T-helper 1 cell (primary cell): ENCODE measurements around the gene MTCH2.

ENCODE experiments used
- DNase-seq, 5 donors: peaks; one replicate each; pipeline ENCODE4 v3.0.0-alpha.2; 2012 to 2020

MTCH2 gene

DNA sequence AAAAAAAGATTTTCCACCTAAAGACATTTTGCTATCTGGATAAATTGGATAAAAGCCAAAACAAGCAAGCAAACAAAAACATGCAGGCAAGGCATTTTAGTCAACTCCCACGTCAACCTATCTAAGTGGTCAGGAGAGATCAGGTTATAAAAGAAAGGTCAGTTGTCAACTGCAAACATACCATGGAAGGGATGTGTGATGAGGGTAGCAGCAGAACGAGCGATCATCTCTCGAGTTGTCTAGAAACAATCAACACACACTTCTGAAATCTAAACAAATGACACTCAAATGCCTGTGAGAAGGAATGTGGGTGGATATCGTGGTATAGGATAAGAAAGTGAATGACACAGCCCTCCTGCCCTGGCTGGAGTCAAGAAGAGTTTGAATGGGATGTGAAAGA lies 10.9 kb downstream of the MTCH2 start:
- no peak for DNase-seq

DNA sequence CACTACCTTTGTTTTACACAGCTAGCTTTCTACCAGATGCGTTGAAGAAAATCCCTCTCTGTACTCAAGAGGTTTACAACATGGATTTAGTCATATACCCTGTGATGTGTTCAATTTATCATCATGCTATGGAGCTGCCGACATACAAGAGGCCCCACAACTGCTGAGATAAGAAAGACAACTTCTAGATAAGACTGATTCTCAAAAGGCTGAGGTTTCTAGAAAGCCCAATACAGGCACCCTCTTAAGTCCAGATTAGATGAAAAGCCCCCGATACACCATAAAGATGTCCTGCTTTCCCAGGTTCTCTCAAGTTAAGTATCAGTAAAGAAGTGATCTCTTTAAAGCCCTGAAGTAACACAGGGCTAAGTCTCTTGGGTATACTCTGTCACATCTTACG lies 14.3 kb downstream of the MTCH2 start:
- no peak for DNase-seq

DNA sequence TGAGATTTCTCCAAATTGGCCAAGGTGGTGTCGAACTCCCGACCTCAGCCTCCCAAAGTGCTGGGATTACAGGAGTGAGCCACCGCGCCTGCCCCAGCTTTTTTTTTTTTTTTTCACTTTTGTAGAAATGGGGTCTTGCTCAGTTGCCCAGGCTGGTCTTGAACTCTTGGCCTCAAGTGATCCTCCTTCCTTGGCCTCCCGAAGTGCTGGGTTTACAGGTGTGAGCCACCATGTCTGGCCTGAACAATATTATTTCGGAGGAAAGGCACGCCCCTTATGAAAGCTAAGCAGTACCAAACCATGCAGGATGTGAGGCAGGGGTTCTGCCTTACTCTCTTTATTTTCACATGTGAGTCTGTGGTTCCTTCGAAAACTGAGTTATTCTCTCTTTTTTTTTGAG lies 16.1 kb downstream of the MTCH2 start:
- no peak for DNase-seq

DNA sequence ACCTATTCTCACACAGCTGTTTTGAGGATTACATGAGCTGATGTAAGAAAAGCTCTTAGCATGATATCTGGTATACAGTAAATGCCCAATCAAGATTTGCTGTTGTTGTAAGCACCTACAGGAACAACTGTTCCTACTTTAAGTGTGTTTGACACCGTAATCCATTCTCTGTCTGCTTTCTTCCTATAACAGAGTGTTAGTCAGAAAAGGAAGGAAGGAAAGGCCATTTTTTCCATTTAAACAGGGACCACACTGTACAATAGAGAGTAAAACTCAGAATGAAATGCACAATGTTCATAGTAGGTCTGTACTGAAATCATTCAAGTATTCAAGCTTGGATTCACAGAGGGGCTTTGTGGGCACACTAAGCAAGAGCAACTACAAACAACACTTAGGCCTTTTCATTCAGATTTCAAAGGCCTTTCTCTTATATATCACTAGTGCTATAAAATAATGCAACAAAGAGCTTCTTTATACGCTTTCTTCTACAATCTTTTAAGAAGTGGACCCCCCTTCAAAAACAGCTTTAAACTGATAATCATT lies 21.5 kb downstream of the MTCH2 start:
- DNase-seq: no peak

DNA sequence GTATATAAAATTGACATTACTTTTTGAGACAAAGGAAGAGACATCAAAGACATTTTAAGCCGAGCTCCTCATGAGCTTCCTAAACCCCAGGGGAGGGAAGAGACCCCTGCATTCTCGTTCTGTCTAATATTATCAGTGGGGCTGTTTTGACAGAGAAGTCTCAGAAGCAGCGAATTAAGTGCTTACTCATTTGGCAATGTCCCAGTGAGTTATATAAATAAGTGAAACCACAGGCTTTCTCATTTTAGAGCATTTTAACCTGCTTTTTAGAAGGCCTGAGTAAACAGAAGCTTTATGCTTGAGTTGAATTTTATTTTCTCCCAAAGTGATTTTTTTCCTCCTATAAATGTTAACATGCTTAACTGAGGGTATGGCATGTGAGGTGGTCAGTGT lies 24.9 kb downstream of the MTCH2 start:
- DNase-seq: no peak

DNA sequence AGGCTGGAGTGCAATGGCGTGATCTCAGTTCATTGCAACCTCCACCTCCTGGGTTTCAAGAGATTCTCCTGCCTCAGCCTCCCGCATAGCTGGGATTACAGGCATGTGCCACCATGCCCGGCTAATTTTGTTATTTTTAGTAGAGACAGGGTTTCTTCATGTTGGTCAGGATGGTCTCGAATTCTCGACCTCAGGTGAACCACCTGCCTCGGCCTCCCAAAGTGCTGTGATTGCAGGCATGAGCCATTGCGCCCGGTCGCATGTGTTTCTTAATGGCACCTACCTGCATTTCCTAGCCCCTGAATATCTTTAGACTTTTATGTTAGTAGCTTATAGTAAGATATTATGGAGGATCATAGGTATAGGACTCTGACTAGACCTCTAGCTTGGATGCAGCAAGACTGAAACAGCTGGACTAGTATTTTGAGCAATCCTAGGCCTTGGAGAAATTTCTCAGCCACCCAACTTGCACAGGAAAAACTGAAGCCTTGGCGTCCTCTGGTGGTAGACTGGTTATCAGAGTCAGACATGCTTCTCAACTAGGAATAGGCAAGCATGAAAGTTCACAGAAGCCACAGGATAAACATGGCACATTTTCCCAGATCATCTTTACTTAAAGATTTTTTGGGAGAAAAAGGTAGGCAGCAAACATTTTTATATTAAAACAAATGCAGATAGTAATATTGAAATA lies 25.5 kb downstream of the MTCH2 start:
- DNase-seq: peak in 1 of 5 donors; percentile 13

DNA sequence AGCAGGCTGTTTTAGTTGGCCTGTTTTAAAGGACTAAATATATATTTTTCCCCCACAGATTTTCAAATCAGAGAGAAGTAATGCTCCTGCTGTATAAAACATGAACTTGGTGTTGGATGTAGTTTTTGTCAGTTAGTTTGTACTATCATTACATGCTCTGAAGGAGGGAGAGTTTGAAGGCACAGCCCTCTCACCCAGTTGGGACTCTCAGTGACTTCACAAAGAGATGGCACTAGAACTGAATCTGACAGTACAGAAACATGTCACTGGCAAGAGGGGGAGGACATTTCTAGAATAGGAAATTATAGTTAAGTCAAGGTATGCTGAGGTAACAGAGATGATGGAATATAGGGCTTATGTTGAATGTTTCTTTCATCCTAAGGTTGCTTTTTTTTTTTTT lies 27.1 kb downstream of the MTCH2 start:
- DNase-seq: no peak

DNA sequence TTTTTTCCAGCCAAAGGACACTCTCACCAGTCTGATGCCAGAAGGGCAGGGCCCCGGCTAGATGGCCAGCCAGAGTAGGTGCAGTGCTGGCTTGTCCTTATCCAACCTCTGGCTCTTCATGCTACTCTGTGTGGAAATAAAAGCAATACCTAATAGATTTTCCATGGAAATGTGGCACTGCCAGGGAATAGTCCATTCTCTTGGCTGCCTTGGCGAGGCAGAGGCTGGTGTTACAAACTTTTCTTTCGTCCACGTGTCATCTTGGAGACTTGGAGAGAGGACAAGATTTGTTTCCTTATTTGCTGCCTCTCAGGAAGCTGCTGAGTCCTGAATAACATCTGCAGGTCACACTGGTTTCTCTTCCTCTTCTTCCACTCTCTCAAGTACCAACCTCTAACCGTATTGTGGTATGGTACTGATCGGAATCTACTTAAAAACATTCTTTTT lies 31.0 kb downstream of the MTCH2 start:
- no peak for DNase-seq

DNA sequence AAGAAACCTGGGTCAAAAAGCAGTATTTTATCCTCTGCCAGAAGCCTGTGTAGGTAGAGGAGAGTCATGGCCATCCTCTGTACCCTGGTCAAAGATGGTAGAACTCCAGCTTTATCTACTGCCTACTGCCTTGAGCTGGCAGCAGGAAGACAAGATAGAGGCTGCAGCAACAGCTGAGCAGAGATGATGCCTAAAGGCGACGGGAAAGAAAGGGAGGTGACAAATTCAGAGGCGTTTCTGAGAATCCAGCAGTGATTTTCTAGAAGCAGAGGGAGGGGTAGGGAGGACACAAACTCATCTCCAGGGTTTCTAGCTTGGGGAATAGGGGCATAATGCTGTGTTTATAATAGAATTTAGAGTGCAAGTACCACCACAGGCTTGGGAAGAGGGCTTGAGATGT lies 32.7 kb downstream of the MTCH2 start:
- DNase-seq: peak in 1 of 5 donors; percentile 25

DNA sequence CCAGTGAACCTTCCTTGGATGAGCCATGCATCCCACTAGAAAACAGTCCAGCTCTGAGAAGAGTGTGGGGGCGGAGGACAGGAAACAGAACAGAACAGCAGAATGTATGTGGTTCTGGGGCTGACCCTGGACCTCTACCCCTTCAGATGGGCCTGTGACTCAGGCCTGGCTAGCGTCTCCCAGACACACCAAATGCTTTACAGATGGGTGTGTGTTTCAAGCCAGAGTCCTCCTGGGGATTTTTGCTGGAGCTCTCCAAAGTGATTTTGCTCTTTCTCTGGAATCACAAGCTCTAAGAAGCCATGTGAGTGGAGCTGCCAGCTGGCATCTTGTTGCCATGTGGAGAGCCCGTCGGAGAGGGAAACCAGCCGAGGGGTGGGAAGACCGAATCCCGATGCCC lies 35.0 kb downstream of the MTCH2 start:
- no peak for DNase-seq

DNA sequence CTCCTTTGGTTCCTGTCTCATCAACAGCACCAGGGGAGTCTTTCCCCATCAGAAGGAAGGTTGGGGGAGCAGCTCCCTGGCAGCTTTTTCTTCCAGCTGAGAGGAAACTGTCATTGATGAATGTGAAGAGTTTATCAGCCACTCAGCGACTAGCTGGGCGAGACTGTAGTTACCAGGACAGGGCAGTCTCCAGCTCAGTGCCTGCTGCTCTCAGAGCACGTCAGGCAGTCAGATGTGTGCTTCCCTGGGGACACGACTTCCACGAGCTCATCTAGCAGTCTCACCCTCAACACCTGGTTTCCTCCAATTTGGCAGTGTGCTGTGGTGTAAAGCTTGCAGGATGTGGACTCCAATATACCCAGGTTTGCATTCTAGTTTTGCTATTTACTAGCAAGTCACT lies 35.6 kb downstream of the MTCH2 start:
- DNase-seq: no peak

DNA sequence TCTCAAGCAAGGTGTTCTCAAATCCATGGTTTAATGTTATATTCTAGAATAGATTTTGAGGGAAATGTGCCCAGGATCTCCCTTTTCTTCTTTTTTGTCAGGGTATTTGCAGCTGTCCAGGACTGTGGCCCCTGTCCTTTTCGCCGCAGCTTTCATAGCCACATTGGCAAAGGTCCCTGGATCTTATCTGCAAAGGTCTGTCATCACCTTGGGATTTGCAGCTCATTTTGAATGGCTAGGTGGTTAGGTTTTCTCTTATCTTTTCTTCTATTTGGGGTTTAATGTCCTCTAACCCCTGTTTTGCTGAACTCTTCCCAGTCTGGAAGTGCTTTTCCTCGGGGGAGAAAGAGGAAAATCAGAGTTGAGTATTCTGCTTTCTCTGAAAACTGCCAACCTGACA lies 36.4 kb downstream of the MTCH2 start:
- DNase-seq: no peak

DNA sequence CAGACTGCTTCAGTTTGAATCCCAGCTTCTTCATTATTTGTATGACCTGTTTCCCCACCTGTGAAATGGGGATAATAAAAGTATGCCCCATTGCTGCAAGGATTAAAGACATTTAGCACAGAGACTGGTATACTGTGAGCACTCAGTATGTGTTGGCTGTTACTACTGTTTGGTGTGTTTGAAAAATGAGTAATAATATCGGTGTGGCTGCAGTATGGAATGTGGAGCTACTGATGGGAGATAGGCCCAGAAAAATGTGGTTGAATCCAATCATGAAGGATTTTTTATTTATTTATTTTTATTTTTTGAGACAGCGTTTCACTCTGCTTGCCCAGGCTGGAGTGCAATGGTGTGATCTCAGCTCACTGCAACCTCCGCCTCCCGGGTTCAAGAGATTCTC lies 39.1 kb downstream of the MTCH2 start:
- no peak for DNase-seq

DNA sequence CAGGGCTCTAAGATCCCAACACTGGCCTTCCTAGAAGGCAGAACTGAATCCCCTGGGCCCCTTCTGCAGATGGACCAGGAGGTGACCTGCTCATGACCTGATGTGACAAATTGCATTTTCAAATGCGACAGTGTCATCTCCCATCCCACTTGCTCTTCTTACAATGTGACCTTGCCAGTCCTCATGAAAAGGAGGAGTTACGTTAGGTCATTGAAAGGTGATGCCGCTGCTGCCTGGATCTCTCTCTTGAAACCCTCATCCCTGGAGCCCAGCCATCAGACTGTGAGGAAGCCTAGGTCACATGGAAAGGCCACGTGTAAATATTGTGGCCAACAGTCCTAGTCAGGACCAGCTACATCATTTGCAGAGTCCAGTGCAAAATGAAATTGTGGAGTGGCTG lies 42.5 kb downstream of the MTCH2 start:
- no peak for DNase-seq

DNA sequence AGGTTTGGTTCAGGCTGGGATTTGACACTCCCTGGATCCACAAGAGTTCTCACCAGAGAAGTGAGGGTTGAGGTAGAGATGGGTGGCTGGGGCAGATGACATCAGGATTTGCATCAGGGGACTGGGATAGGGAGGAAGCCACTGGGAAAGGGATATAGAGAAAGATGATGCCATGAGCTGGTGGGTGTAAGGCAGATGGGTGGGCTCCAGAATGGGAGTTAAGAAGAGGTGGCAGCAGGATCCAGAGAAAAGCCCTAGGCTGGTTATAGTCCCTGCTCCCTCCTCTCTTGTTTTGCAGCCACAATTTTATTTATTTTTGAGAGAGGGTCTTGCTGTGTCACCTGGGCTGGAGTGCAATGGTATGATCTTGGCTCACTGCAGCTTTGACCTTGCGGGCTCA lies 46.4 kb downstream of the MTCH2 start:
- DNase-seq: no peak

DNA sequence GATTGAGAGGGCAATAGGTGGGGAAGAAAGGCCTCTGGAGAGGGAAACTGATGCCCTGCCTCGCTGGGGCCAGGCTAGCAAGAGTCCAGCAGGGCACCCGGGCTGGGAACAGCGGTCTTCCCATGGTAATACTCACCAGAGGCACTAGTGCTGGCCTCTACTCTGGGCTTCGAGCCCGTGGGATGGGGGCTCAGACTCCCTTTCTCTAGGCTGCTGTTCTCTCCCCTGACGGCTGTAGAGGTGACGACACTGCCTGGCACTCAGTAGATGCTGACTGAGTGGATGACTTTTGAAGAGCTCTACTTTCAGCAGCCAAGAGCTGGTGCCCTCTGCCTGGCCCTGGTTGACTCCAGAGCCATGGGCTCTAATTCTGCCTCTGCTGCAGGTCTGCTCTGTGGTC lies 47.3 kb downstream of the MTCH2 start:
- no peak for DNase-seq

DNA sequence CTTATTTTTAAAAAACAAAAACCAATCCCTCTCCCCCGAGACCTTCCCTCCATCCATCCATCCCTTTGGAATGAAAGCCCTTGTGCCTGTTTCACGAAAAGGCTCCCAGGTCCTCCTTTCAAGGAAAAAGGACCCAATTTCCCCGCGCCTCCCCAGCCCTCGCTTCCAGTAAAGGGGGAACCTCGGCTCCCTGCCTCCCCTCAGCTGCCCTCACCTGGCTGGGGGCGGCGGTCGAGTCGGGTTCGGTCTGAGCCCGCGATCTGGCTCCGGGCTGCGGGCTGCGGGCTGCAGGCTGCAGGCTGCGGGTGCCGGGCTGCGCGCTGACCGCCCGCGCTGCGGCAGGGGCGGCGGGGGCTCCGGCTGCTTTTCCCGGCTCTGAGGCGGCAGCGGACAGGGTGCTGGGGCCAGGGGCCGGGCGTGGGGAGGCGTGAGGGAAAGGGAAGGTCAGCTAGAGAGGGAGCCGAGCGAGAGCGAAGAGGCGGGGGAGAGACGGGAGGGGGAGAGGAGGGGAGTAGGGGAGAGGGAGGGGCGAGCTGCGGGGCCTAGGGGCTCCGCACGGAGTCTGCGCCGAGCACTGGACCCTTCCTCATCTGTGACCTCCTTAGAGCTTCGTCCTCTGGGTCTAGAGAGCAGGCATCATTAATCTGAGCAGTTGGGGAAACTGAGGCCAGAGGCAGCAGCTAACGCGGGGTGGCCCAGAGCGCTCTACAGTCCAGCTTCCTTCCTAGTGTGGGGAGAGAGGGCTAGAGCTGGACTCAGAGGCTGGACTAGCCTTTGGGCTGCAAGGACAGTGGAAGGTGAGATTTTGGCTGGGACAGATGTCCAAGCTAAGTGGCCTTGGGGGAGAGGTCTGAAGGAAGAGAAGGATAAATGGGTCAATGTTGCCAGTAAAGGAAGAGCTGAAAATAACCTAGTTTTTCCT lies 48.2 kb downstream of the MTCH2 start, which contains the start of gene C1QTNF4:
TSS of gene C1QTNF4 (minus strand) at position 478 of the 922 bp plus-strand sequence. CDS start 3,601 bp downstream, outside the sequence.
- DNase-seq: no peak

DNA sequence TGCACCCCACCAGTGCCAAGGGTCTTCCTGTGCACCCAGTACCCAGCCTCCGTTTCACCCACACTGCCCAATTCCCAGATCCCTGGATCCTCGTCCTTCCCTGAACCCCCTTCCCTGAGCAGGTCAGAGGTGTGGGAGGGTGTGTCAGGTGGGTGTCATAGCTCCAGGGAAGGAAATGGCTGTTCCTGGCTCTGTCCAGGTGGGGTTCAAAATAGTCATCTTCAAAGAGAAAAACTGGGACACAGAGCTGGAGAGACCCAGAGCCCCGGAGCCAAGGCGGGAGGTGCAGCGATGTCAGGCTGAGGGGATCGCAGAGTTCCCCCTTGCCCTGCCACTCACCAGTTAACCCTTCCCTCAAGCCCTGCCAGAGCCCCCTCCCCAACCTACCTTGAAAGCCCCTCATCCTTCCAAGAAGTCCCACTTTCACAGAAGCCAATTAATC lies 48.8 kb downstream of the MTCH2 start:
- no peak for DNase-seq

DNA sequence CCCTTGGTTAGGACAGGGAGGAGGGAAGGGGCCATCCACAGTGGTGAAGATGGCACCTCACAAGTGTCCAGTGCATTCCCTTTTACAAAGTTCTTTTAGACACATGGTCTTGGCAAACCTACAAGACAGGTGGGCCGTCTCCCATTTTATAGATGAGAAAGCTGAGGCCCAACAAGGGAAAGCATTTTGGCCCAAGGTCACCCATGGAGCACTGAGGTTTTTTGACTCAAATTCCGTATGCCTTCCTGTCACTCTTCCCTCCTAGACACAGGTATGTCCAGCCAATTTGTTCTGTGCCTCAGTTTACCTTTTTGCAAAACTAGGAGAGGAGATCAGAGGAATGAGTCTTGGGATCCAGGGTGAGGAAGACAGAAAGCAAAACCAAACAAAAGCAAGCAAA lies 49.4 kb downstream of the MTCH2 start:
- no peak for DNase-seq

DNA sequence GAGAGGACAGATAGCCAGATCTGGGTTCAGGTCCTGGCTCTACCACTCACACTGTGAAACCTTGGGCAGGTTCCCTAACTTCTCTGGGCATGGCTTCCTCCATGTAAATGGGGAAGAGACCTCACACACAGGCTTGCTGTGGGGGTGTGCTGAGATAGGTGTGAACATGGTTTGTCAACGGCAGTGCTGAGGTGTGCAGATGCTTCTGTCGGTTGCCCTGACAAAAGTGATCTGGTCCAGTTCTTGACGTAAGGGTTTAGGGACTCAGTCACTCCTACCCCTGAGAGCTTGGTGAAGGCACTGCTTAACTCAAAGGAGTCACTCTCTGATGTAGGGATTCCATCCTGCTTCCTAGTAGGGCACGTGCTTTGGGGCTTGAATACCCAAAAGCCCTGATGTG lies 50.1 kb downstream of the MTCH2 start:
- no peak for DNase-seq

DNA sequence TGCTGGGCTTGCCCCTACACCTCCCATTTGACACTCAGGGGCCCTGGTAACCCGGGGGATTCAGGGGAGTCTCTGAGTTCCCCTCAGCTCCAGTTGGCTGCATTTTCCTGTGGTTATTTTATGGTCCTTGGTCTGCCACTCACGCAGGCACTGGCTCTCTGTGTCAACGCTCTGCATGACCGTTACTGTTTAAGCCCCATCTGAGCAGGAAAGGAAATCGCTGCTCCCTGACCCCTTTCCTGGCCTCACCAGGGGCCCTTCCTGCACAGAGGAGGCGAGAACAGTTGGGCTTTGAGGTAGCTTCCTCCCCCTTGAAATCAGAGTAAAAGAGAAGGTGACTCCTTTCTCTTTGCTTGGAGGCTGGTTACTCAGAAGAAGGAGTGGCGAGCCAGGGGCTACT lies 50.6 kb downstream of the MTCH2 start:
- DNase-seq: peak in 1 of 5 donors; percentile 36

DNA sequence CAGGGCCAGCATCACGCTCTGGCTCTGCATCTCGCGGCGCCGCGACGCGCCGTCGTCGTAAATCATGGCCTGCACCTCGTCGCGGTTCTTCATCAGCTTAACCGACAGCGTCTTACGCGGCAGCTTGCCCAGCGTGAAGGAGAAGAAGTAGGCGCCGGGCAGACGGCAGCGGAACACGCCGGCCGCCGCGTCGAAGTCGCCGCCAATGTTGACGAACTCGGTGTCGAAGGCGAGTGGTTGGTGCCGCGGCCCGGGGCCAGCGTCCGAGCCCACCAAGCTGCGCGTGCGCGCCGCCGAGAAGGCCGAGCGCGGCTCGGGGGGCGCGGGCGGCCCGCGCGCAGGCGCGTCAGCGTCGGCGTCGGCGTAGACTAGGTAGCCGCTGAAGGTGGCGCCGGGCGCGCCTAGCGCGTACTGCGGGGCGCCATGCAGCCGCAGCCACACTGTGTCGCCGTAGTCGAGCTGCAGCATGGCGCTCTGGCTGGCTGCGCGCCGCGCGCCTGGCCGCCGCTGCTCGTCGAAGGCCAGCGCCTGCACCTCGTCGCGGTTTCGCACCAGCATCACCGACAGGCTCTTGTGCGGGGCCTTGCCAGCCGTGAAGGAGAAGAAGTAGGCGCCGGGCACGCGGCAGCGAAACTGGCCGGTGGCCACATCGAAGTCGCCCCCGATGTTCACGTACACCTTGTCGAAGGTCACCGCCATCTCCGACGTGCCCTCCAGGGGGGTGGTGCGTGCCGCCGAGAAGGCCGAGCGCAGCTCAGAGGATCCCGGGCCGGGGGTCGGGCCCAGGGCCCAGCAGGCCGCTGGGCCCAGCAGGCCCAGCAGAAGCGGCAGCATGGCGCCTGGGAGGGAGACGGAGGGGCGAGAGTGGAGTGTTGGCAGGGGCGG lies 52.1 kb downstream of the MTCH2 start:
- DNase-seq: no peak

DNA sequence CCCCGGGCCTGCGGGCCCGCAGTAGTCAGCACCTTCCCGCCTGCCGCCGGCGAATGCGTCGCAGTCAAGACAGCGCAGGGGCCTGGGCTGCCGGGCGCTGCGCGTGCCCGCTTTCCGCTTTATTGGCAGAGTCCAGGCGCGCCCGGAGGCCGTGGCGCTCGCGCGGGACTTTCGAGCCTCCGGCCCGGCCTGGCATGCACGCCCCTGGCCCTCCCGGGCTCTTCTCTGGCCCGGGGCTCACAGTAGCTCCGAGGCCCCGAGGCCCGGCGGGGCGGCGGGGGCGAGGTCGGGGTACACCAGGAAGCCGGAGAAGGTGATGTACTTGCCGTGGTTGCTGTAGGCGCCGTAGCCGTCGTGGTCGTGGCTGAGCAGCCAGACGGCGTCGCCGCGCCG lies 52.8 kb downstream of the MTCH2 start:
- DNase-seq: no peak
